Effector memory CD4-positive, alpha-beta T cell (primary cell): ENCODE data around the gene ATG7.
"Not testable (repeated sequence)": the region's sequence is repeated elsewhere in the genome, so short reads cannot be mapped to it uniquely, and the experiment has no call there.

Experiments used
- DNase-seq, 3 donors: peaks; one replicate each; pipeline ENCODE4 v3.0.0-alpha.2; 2020
- H3K27ac ChIP-seq: 2 replicates; pipeline ENCODE4 v1.7.0; 2013; ENCODE audit warnings: mild to moderate bottlenecking, low read length, moderate library complexity; ENCODE audit not compliant: insufficient read depth, poor library complexity, severe bottlenecking
- H3K27me3 ChIP-seq: replicated peaks from 2 replicates; pipeline ENCODE4 v1.7.0; 2013; ENCODE audit warnings: mild to moderate bottlenecking, low read length; ENCODE audit not compliant: insufficient read depth, control insufficient read depth, poor library complexity, severe bottlenecking
- H3K36me3 ChIP-seq: 2 replicates; pipeline ENCODE4 v1.7.0; 2013; ENCODE audit warnings: mild to moderate bottlenecking, low read length, moderate library complexity; ENCODE audit not compliant: control insufficient read depth, insufficient read depth
- H3K4me1 ChIP-seq: 2 replicates; pipeline ENCODE4 v1.7.0; 2013; ENCODE audit warnings: low read length, mild to moderate bottlenecking; ENCODE audit not compliant: control insufficient read depth, insufficient read depth, poor library complexity, severe bottlenecking
- H3K4me3 ChIP-seq: 2 replicates; pipeline ENCODE4 v1.7.0; 2013; ENCODE audit warnings: low read length, low read depth, mild to moderate bottlenecking; ENCODE audit not compliant: insufficient read depth, poor library complexity, severe bottlenecking
- H3K9me3 ChIP-seq: 2 replicates; pipeline ENCODE4 v1.7.0; 2013; ENCODE audit warnings: mild to moderate bottlenecking, low read length, moderate library complexity; ENCODE audit not compliant: control insufficient read depth

The ATG7 gene

DNA sequence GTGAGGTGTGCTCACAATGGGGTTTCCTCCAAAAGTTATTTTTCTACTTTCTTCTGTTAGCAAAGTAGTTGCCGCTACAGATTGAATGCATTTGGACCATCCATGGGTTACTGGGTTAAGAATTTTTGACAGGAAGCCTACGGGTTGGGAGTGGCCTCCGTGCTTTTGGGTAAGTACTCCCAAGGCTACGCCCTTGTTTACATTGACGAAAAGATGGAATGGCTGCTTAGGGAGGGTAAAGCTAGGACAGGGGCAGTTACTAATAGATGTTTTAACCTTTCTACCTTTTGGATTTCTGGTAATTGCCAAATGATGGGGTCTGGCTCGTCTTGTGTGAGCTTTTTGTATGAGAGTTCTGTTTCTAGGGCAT is 20.4 kb upstream of the ATG7 start:
- Histone ChIP-seq H3K4me3 (no peak overlapping the region), H3K27me3 (no peaks in the 10 kb centered on the region), H3K9me3 (no peaks in the 10 kb centered on the region), H3K36me3 (no peaks in the 10 kb centered on the region), H3K4me1 (no peaks in the 10 kb centered on the region), H3K27ac (peak overlapping the region; percentile 34)
- no peak for DNase-seq

GRCh38 chr3:11254876-11255275 is 17.3 kb upstream of the ATG7 start:
- Histone ChIP-seq H3K27me3 (no peaks in the 10 kb centered on the region), H3K36me3 (no peaks in the 10 kb centered on the region), H3K4me3 (no peak overlapping the region), H3K4me1 (no peaks in the 10 kb centered on the region), H3K9me3 (no peaks in the 10 kb centered on the region), H3K27ac (no peak overlapping the region)
- DNase-seq, result no peak

DNA sequence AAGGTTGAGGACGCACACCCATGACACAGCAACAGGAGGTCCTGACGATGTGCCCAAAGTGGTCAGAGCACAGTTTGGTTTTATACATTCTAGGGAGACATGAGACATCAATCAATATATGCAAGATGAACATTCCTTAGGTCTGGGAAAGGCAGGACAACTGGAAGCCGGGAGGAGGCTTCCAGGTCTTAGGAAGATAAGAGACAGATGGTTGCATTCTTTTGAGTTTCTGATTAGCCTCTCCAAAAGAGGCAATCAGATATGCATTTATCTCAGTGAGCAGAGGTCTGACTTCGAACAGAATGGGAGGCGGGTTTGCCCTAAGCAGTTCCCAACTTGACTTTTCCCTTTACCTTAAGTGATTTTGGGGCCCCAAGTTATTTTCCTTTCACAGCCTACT is 16.7 kb upstream of the ATG7 start:
- H3K27ac ChIP-seq, H3K4me3 ChIP-seq, H3K36me3 ChIP-seq, H3K9me3 ChIP-seq, H3K4me1 ChIP-seq, H3K27me3 ChIP-seq, DNase-seq: not testable (repeated sequence)

DNA sequence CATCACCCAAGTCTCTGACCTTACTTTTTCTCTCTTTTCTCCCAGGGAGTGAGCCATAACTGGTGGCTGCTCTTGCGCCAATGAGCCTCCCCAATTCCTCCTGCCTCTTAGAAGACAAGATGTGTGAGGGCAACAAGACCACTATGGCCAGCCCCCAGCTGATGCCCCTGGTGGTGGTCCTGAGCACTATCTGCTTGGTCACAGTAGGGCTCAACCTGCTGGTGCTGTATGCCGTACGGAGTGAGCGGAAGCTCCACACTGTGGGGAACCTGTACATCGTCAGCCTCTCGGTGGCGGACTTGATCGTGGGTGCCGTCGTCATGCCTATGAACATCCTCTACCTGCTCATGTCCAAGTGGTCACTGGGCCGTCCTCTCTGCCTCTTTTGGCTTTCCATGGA is 13.2 kb upstream of the ATG7 start:
- no peak for DNase-seq
- H3K36me3 ChIP-seq, result no peaks in the 10 kb centered on the region
- H3K27me3 ChIP-seq, result no peaks in the 10 kb centered on the region
- H3K4me3 ChIP-seq, result no peak overlapping the region
- H3K27ac ChIP-seq, result no peak overlapping the region
- no peaks in the 10 kb centered on the region for H3K9me3 ChIP-seq
- no peaks in the 10 kb centered on the region for H3K4me1 ChIP-seq

- H3K27ac ChIP-seq, result no peak overlapping the region
- no peaks in the 10 kb centered on the region for H3K4me1 ChIP-seq
- no peak overlapping the region for H3K4me3 ChIP-seq
- no peaks in the 10 kb centered on the region for H3K36me3 ChIP-seq
- DNase-seq, result no peak
- no peaks in the 10 kb centered on the region for H3K9me3 ChIP-seq
- H3K27me3 ChIP-seq, result no peaks in the 10 kb centered on the region
Observed at GRCh38 chr3:11260460-11260859, 11.7 kb upstream of the ATG7 start.

GRCh38 chr3:11269007-11269406 is 3.2 kb upstream of the ATG7 start:
- no peak overlapping the region for H3K4me3 ChIP-seq
- peaks cover 11% of the 10 kb centered on the region for H3K4me1 ChIP-seq
- H3K36me3 ChIP-seq, result no peaks in the 10 kb centered on the region
- no peak for DNase-seq
- H3K27ac ChIP-seq, result no peak overlapping the region
- no peaks in the 10 kb centered on the region for H3K27me3 ChIP-seq
- H3K9me3 ChIP-seq, result no peaks in the 10 kb centered on the region

- H3K27ac ChIP-seq, result peak overlapping the region; percentile 92
- peaks cover 14% of the 10 kb centered on the region for H3K4me1 ChIP-seq
- no peak for DNase-seq
- H3K4me3 ChIP-seq, result peak overlapping the region; percentile 95
- no peaks in the 10 kb centered on the region for H3K27me3 ChIP-seq
- H3K9me3 ChIP-seq, result no peaks in the 10 kb centered on the region
- no peaks in the 10 kb centered on the region for H3K36me3 ChIP-seq
Observed at GRCh38 chr3:11272906-11273574, 843 bp downstream of the ATG7 start.

GRCh38 chr3:11273891-11274291 is 1.7 kb downstream of the ATG7 start:
- DNase-seq, result no peak
- Histone ChIP-seq H3K27me3 (no peaks in the 10 kb centered on the region), H3K9me3 (no peaks in the 10 kb centered on the region), H3K4me1 (peaks cover 14% of the 10 kb centered on the region), H3K27ac (no peak overlapping the region), H3K36me3 (peaks cover 4% of the 10 kb centered on the region), H3K4me3 (no peak overlapping the region)

DNA sequence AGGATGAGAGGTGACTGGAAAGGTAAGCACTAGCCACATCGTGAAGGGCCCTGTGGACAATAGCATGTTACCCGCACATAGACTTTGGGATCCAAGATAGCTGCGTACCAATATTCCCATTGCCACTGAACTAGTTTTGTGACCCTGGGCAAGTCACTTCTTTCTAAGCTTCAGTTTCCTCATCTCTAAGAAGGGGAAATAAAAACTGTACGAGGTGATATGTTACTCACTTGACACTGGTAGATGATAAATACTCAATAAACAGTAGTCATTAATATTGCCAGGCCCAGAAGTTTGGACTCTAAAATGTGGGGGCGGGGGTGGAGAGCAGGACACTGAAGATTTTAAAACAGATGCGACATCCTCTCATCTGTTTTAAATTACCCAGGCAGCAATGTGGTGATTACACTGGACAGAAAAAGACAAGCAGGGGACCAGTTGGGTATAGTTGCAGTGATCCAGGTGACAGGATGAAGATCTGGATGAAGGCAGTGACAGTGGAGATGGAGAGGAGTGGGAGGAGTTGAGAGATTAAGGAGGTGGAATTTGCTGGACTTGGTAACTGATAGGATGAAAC is 2.5 kb downstream of the ATG7 start:
- DNase-seq, result no peak
- no peaks in the 10 kb centered on the region for H3K9me3 ChIP-seq
- H3K4me1 ChIP-seq, result peaks cover 14% of the 10 kb centered on the region
- H3K27me3 ChIP-seq, result no peaks in the 10 kb centered on the region
- no peak overlapping the region for H3K27ac ChIP-seq
- no peak overlapping the region for H3K4me3 ChIP-seq
- H3K36me3 ChIP-seq, result peaks cover 4% of the 10 kb centered on the region

DNA sequence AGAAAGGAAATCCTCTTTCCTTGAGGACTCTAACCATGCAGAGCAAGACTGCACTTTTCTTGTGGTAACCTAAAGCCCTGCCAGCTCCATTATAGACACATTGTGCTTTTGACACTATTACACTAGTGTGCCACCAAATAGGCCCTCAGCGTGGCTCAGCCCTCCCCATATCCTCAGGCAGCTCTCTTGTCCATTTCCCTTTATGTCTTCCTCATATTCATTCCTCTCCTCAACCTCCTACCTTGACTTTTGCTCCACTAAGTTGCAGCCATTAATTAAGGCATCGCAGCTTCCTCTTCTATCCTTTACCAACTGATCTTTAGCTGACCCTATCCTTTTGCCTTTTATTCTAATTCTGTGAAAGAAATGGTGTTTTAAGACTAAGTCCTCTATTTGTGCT is 3.7 kb downstream of the ATG7 start:
- Histone ChIP-seq H3K27me3 (no peaks in the 10 kb centered on the region), H3K36me3 (peaks cover 9% of the 10 kb centered on the region), H3K9me3 (no peaks in the 10 kb centered on the region), H3K4me1 (peaks cover 14% of the 10 kb centered on the region), H3K4me3 (no peak overlapping the region), H3K27ac (no peak overlapping the region)
- DNase-seq, result no peak
